Erythroblast (primary cell): Measurements from ENCODE around the gene CCDC154.

Experiments
- DNase-seq, 2 experiments: peaks; one replicate each; lab custom pipeline; 2025; lab: John Stamatoyannopoulos, UW
- GATA1 ChIP-seq: IDR thresholded peaks from 2 replicates; pipeline ENCODE4 v1.6.1; 2011; ENCODE audit warnings: low read depth, mild to moderate bottlenecking, control low read depth, low read length, moderate library complexity
- POLR2A ChIP-seq: IDR thresholded peaks from 2 replicates; pipeline ENCODE4 v1.6.1; 2011; ENCODE audit warnings: mild to moderate bottlenecking, low read length

Gene CCDC154

GRCh38 chr16:1443980-1444729 is at the start of gene CCDC154:
Gene CCDC154 (minus strand): TSS chr16:1444556. CDS start chr16:1444322, 234 bp downstream.
- DNase-seq, result no peak
- no peak for TF ChIP-seq POLR2A
- no peak for TF ChIP-seq GATA1

DNA sequence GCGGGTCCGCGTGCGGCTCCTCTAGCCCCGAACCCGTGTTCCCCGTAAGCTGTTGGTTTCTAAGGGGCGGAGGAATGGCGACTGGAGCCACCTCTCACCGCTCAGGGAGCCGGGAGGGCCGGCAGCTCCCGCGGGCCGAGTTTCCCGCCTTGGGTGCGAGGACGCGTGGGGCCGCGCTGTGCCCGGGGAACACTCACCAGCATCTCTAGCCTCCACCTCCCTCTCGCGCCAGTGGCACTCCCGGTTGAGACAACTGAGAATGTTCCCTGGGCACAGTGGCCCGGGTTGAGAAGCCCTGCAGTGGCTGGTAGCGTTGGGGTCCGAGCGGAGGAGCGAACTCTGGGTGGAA is 49.4 kb upstream of the CCDC154 start:
- no peak for TF ChIP-seq GATA1
- TF ChIP-seq POLR2A, result no peak
- DNase-seq, result peak; percentile 62 to 71

GRCh38 chr16:1492923-1493745 is 48.8 kb upstream of the CCDC154 start, which contains the start of gene TELO2:
Gene TELO2 (plus strand): TSS chr16:1493360. CDS start chr16:1494282, 922 bp downstream.
- peak; percentile 88 to 94 for DNase-seq
- peak; percentile 48 for TF ChIP-seq POLR2A
- TF ChIP-seq GATA1, result no peak

- no peak for DNase-seq
Measured at GRCh38 chr16:1492082-1492922, 47.9 kb upstream of the CCDC154 start.

GRCh38 chr16:1491327-1491726 is 47.0 kb upstream of the CCDC154 start:
- no peak for DNase-seq

More at GRCh38 chr16:1492082-1492922, 47.9 kb upstream of the CCDC154 start:
- TF ChIP-seq GATA1 (no peak), POLR2A (no peak)

DNA sequence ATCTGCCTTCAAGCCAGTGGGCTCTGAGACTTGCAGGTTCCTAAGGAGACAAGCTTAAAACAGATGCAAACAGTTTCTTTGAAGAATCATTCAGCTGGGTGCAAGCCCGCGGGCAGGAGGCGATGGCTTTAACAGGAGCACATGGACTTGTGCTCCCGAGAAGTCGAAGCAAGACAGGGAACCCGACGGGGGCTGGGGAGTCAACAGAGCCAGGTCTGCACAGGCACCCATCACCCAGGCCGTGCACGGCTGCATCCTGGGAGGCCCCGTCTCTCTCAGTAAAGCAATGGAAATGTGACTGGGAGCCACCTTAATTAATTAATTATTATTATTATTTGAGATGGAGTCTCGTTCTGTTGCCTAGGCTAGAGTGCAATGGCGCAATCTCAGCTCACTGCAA is 44.7 kb upstream of the CCDC154 start:
- no peak for DNase-seq
- TF ChIP-seq POLR2A (no peak), GATA1 (no peak)

More at GRCh38 chr16:1491327-1491726, 47.0 kb upstream of the CCDC154 start:
- TF ChIP-seq GATA1, result no peak
- no peak for TF ChIP-seq POLR2A

DNA sequence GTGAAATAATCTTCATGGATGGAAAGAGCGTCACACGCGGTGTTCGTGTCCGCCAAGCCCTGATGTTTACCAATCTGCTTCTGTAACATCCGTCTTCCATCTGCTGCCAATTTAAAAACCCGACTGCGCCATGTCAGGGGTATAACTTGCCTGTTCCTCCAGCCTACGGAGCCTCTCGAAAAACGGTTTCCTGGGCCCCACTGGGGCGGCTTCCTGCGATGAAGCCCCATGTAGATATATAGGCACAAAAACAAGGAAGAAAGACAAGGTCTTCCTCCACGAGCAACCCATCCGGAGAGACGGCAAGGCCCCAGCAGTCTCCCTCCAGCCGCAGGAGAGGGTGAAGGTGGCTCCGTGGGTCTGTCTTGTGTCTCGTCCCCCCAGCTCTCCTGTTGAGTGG is 44.3 kb upstream of the CCDC154 start, which contains the start of gene PTX4:
PTX4 (minus strand) TSS at position 326 of the 400 bp plus-strand sequence; CDS start at position 291, 35 bp downstream.
- TF ChIP-seq POLR2A (no peak), GATA1 (no peak)
- no peak for DNase-seq

GRCh38 chr16:1488054-1488601 is 43.8 kb upstream of the CCDC154 start:
- TF ChIP-seq POLR2A (no peak), GATA1 (no peak)

DNA sequence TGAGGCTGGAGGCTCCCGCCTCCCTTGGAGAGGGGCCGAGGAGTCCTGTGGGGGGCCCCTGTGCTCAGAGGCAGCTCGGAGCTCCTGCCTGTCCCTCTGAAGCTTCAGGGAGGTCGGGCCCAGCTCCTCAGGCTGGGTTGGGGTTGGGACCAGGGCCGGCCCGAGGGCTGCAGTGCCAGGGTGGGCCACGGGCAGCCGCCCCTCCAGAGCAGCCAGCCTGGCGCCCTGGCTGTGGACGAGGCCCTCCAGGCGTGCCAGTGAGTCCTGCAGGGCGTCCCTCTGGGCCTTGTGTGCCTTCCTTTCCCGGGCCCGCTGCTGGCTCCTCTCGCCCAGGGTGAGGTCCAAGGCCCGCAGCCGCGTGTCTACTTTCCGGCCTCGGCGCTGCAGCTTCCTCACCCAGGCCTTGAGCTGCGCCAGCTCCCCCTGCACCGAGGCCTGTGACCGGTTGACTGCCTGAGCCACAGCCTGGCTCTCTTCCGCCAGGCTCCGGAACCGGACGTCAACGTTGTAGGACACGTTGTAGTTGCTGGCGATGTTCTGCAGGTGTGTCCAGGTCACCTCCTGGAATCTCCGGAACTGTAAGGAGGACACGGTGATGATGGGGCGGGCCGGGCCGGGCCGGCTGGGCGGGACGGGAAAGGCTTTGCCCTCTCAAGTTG is 43.2 kb upstream of the CCDC154 start:
- no peak for DNase-seq
- TF ChIP-seq GATA1 (no peak), POLR2A (no peak)

More at GRCh38 chr16:1488054-1488601, 43.8 kb upstream of the CCDC154 start:
- DNase-seq, result no peak

GRCh38 chr16:1486551-1487390 is 42.4 kb upstream of the CCDC154 start:
- TF ChIP-seq POLR2A (no peak), GATA1 (no peak)
- DNase-seq, result no peak

GRCh38 chr16:1485847-1486496 is 41.6 kb upstream of the CCDC154 start:
- DNase-seq, result no peak
- TF ChIP-seq GATA1 (no peak), POLR2A (no peak)
